ENCODE data around the gene HECTD4.
"Not testable (repeated sequence)": the region's sequence is repeated elsewhere in the genome, so short reads cannot be mapped to it uniquely, and the experiment has no call there.

HECTD4 gene

DNA sequence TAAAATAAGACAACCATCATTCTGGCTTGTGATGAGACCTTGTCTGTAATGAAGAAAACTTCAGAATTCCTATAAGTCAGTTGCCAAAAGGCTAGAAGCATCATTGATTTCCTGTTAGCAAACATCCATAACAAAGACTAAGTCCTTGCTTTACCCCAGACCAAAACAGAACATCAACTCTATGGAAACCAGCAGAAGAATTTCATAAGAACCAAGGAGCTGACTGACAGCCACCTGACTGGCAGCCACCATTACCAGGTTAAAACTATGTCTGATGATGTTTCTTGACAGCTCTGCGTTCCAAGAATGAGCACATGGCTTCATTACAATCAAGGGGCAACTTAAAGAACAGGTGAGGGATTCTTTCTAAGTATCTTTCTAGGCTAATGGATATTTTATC, 29.3 kb downstream of the HECTD4 start:
- DNase-seq: no peak

DNA sequence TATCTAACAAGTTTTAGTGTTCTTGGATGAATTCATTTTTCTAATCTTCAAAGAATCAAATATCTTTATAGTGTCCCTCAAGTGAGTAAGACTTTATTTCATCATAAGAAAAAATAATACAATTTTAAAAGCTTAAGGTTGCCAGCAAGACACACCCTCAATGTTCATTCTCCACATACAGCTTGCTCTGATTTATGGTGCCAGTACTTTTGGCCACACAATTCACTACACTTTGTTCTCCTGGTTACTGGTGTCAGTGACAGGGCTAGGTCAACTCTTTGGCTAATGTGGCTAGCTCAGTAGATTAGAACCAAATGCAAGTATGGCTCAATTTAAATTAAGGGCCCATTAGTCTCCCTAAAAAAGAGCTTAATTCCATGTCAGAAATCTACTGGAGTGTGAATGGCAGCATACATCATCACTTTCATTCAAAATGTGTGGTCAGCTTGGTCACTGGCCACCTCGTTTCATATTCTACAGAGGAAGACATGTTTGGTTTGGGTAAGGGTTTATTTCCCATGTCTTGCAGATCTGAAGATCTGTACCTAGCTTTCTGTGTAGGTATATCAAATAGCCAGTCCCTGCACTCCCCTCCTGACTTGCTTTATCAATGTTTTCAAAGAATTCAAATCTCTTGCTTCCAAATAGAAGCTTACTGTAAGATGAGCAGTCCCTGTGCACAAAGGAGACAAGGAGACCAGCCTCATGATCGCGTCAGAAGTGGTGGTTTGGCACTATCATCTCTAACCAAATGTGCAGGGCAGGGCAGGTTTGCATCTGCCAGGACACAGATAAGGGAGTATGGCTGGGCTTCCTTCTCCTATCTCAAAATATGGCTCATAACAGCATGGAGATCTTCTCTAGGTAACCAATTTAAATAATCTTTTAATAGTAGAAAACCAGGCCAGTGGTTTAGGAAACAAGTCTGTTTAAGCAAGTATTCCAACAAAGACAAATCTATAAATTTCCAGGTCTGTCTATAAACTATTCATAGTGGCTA, 31.3 kb downstream of the HECTD4 start:
- DNase-seq: no peak

DNA sequence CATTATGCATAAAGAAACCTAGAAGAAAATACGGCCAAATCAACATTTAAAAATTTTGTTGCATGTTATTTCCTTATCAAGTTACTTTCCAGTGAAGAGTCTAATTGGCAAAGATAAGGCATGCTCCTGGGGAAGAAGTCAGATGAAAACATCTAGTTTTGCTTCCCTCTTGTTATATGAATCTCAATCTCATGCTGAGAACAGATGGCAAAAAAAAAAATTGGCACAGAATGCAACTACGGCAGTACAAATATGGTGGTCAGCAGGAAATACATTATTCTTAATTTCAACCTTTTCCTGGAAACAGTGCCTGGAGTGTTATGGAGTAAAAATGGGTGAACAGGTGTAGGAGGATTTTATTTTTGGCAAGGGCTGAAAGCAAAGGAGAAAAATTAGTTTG, 32.8 kb downstream of the HECTD4 start:
- no peak for DNase-seq

DNA sequence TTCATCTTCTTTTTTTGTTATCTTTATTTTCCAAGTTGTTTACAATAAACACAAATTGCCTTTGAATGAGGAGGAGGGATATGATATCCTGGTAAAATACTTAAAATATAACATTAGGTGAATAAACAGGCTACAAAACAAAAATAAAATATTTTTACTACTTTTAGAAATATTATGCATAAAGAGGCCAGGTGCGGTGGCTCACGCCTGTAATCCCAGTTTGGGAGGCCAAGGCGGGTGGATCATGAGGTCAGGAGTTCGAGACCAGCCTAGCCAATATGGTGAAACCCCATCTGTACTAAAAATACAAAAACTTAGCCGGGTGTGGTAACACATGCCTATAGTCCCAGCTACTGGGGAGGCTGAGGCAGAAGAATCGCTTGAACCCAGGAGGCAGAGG, 33.3 kb downstream of the HECTD4 start:
- not testable (repeated sequence) for DNase-seq

DNA sequence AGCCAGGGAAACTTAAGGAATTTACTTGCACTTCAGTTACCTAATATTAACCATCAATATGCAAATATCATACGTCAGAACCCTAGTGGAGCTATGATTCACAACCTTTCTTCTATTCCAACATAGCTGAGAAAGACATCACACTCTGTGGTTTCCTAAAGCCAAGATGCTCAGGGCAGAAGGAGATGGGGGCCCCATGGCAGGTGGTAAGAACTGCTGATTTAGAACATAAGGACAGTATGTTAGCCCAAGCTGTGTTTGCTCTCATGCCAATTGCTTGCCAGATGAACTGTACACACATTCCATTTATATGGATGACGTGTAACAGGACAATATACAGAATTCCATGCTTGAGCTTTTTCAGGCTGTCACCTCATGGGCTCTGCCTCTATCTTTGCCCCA, 34.6 kb downstream of the HECTD4 start:
- no peak for DNase-seq

DNA sequence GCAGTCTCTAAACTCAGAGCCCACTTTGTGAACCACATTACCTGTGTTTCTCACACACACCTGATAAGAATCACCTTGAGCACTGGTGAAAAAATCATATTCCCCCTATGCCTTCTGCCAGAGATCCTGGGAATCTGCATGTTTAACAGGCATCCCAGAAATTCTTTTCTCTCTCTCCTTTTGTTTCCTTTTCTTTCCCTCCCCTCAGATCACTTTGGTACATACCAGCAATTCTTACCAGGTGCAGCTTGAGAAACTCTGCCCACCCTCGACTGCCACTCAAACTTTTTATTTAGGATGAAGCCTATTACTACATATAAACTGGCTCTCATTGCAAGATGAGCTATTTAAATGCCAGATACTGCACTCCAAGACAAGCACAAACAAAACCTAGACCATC, 36.0 kb downstream of the HECTD4 start:
- no peak for DNase-seq

DNA sequence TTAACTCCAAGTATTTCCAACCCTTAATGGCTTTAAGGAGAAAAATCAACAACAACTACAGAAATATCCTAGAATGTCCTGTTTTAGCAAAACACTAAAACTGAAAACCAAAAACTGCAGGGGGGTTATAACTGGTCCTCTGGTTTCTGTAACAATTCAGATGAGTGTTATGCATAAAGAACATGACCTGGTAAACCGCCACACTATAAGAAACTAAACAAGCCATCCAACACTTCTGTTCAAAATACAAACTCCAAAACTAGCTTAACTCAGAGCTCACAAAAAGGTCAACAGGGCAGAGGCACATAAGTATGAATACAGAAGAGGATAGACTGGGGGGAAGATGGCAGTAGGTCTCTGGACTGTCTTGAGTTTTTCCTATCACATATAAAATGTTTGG, 38.0 kb downstream of the HECTD4 start:
- no peak for DNase-seq

DNA sequence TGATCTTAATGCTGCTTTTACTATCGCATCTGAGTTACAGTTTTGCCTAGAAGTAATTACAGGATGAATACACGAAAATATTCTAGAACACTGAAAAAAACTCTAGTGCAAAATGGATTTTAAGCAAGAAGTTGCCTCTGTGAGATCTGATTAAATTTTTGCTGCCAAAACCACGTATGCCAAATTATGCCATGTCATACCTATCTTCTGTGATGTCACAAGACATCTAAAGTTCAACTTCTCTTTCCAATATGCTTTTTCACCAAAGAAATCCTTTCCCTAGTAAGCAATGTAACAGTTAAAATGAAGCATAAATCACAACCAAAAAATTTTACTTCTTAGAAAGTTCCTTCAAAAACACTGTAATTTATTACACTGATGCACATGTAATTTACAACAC, 39.6 kb downstream of the HECTD4 start:
- DNase-seq: no peak

DNA sequence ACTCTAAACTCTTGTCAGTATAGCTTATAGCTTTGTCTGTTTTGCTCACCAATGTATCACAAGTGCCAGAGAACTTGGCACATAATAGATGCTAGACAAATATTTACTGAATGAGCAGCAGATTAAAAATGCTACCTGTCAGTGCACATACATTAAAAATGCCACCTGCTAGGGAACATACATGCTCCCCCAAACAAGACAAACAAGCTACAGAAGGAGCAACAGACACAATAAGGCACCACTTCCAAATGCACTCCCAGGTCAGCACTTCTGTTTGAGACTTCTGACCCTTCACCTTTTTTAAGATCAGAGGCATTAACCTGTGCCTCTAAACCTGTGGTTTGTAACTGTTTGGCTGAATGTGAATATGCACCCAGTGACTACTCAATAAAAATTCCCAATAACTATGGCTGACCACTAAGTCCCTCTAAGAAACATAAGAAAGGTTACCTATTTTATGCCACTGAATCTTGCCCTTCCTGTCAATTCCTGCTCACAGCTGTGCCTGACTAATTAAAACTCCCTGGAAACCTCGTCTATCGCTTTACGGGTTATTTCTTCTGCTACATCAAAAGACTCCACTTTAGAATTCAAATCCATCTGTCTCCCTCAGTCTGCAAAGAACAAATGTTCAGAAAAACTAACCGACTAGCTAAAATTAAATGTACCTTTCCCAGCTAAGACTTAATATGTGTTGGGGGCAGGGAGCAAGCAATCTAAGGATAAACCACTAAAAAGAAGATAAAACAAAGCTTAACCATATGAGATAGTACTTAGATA, 41.0 kb downstream of the HECTD4 start:
- no peak for DNase-seq

DNA sequence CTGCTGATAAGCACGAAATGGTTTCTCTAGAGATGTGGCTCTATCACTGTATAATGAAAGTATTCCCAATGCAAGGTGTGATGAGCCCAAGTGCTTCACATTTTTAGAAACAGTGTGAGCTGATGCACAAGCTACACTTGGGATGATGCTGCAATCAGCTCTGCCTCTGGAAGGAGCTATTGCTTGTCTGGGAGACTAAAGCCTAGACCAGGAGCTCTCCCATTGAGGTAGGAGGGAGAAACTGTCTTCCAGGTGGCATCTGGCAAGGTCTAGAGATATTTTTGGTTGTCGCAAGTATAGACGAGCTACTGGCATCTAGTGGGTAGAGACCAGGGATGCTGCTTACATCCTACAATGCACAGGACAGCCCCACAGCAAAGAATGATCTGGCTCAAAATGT, 42.0 kb downstream of the HECTD4 start:
- DNase-seq: no peak

DNA sequence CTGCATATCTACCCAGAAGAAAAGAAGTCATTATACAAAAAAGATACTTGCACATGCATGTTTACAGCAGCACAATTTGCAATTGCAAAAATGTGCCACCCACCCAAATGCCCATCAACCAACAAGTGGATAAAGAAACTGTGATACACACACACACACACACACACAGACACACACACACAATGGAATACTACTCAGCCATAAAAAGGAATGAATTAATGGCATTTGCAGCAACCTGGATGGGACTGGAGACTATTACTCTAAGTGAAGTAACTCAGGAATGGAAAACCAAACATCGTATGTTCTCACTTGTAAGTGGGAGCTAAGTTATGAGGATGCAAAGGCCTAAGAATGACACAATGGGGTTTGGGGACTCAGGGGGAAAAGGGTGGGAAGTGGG, 47.2 kb downstream of the HECTD4 start:
- DNase-seq: not testable (repeated sequence)

DNA sequence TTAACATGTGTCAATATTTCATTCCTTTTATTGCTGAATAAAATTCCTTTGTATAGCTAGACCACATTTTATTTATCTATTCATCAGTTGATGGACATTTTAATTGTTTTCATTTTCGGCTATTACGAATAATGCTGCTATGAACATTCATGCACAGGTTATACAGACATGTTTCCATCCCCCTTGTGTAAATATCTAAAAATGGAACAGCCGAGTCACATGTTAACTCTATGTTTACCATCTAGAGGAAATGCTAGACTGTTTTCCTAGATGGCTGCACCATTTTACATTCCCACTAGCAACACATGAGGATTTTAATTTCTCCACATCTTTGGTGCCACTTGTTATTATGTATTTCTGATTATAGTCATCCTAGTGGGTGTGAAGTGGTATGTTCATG, 49.2 kb downstream of the HECTD4 start:
- no peak for DNase-seq

DNA sequence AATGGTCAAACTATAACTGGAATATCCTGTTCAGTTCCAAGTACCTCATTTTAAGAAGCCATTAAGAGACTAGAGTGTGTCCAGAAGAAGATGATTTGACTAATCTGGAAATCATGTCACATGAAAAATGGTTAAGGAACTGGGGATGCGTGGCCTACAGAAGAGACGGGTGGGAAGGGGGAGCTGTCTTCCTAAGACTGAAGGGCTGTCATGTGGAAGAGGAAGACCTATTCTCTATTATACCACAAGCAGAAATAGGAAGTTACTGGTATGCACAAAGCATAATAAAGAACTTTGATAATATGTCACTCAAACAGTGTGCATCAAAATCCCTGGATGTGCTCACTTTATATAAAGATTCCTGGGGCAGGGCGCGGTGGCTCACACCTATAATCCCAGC, 50.3 kb downstream of the HECTD4 start:
- DNase-seq: no peak

DNA sequence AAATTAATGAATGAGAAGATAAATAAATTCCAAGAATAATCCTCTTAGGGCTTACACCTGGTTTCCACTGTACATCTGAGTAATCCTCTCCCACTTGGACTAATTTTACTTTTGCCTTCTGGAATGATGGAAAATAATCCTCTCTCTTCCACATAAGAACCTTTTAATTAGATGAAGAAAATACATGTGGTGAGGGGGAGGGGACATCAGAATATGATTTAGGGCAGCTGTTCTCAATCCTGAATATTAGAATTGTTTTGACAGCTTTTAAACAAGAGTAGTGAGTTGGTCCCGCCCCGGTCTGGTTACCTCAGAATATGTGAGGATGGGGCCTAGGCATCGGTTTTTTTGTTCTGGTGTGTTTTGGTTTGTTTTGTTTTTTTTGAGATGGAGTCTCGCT, 51.5 kb downstream of the HECTD4 start:
- DNase-seq: no peak

DNA sequence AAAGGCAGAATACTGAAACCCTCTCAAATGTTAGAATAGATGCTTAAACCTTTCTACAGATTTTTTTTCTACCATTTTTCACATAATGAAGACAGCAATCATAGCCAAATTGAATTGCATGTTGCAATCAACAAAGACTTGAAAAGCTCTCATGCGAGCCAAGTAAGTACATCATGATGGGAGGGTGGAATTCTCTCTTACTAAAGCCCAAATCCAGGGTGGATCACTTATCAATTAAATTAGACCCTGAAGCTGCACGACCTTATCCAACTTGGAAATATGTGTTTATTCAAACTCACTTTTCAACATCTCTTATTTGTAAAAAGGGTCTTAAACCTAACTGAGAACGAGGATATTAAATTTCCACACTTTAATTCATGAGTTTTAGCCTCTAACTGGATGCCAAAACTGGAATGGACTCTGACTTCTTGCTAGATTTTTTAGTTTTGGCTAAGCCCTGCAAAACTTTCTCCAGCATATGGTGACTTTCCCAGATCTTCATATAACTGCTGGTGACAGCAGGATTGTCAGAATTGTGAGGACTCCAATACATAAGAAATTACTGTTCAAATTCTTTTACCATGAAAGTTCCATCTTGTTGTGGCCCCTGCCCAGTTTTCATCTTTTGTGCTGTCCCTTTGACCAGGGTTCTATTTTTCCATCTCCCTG, 53.6 kb downstream of the HECTD4 start:
- DNase-seq: no peak

DNA sequence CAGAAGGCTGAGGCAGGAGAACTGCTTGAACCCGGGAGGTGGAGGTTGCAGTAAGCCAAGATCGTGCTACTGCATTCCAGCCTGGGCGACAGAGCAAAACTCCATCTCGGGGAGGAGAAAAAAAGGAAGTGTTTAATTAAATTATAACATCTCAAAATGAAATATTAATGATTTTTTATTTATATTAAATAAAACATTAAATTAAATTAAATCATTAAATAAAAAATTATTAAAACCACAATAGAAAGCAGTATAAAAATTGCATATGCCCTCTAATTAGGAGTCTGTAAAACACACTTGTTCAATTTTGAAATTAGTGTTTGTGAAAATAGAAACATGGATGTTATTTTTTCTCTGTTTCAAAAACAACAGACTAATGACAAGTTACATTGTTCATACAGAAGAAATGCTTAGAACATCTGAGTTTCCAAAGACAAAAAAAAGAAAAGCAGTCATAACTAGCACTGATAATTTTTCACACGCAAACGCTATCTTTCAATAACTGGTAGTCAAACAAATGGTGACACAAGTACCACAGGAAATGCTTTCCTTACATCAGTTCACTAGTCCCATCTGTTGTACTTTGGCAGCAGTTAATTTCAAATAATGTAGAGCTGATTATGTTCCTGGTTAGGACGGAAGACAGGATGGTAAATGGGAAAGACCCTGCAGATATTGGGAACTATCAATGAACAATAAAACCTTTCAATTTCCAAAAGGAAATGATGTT, 54.9 kb downstream of the HECTD4 start:
- DNase-seq: no peak

DNA sequence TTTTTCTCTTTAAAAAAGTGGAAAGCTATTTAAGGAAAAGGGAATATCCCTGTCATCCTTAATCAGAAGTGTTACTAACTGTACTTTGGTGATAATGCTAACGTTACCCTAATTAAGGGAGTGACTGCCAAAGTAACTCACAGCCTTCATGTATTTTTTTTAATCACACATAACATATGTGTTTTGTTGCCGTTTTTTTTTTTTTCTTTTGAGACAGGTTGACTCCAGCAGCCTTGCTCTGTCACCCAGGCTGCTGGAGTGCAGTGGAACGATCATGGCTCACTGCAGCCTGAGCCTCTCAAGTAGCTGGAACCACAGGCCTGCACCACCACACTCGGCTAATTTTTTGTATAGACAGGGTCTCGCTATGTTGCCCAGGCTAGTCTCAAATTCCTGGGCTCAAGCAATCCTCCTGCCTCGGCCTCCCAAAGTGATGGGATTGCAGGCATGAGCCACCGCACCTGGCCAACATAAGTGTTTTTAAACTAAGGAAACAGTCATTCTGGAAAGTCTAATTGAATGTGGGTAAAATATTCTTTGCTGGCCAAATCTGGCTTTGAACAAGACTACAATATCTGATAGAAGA, 56.5 kb downstream of the HECTD4 start:
- DNase-seq: no peak

DNA sequence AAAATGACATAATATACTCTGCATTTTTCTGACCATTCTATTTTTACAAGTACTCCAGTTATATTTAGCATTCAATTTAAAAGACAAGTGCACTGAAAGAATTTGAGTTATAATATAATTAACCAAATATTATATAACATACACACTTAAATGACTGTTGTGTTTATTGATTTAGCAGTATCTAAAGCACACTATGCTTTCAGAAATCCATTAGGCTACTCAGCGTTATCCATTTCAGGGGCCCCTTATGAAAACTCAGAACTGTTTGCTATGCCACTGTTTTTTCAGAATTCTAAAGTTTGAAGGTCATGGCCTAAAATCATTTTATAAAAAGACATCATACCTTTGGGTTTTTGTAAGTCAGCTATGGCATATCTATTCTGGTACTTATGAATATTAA, 57.1 kb downstream of the HECTD4 start:
- no peak for DNase-seq

DNA sequence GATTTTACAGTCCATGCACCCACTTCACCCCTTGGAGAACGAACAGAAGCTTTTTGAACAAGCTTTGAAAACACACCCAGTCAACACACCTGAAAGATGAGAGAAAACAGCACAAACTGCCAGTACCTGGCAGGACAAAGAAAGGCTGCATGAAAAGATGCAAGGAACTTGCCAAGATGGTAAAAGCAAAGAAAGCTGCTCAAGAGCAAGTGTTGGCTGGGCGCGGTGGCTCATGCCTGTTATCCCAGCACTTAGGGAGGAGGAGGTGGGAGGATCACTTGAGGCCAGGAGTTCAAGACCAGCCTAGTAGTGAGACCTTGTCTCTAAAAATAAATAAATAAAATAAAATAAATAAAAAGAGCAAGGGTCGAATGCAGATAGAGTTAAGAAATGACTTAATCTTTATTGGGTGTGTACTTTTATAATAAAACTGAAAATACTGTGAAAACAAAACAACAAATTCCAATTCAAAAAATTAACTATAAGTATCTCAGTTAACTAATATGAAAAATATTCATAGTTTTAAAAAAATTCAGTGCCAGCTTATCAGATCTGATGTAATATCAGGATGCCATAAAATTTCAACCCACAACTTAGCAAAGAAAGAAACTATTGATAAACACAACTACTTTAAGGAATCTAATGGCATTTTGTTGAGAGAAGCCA, 59.2 kb downstream of the HECTD4 start:
- no peak for DNase-seq

DNA sequence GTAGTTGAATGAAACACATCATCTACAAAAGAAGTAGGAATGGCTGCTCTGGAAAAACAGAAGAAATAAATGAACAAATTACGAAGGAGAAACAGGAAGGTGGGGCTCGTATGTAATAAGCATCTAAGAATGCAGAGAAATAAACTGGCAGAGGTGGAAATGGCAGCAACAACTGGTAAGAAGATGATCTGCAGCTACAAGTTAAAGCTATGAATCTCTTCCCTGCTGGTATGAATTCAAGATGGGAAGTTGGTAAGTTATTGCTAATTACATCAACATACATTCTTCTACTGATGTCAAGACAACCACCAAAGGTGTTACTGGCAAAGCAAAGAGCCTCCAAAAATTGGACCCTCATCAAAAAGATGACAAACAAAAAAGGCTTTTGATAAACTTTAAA, 59.8 kb downstream of the HECTD4 start:
- no peak for DNase-seq

DNA sequence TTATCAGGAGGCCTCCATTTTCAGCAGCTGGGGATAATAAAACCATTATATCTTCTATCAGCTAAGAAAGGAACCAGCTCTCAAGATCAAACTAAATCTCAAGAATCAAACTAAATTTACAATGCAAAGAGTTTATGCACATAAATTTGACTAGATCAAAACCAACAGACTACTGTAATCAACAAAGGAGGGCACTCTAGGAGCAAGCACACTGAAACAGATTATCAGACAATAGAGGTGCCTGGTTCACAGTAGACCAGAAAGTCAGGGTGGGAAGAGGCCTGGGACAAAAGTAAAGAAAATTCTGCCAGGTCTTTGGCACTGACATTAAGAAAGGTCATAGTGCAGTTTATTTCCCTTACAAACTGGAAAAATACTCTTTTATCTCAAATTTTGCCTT, 61.0 kb downstream of the HECTD4 start:
- DNase-seq: no peak

DNA sequence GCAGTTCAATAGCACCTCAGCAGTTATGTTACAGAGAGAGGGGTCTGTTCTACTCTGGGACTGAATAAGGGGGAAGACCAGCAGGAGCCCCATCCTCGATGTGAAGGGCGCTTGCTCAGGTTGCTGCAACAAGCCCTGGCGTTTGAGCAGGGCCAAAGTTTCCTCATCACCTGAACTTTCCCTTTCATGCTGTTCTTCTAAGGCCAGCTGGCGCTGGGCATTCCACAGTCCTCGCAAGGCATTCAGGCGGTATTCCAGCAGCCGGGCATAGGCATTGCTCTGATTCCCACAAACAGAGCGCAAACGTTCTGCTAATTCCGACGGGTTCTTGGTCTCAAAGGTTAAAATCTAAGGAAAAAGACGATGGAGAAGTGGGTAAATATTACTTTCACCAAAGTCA, 62.8 kb downstream of the HECTD4 start:
- DNase-seq: no peak
